SU-DHL-6 (cell line): ENCODE measurements around the gene ZHX3.

Experiments
- EZH2phosphoT487 ChIP-seq: fragments of 200-600 bp; sonication (generic), shearing (Covaris generic); conservative IDR thresholded peaks from 2 replicates; pipeline ENCODE4 v1.6.1; 2018; ENCODE audit warnings: mild to moderate bottlenecking, antibody characterized with exemption, low read length, moderate library complexity, mixed read lengths
- TF ChIP-seq, protein P1 (sequence below): fragments of 200-600 bp; sonication (generic); IDR thresholded peaks from one replicate; pipeline ENCODE4 v1.5.1; 2017; ENCODE audit warnings: antibody characterized with exemption, mild to moderate bottlenecking, low read length, moderate library complexity; ENCODE audit not compliant: insufficient read depth, poor library complexity, severe bottlenecking

- TF ChIP-seq, protein P1, sequence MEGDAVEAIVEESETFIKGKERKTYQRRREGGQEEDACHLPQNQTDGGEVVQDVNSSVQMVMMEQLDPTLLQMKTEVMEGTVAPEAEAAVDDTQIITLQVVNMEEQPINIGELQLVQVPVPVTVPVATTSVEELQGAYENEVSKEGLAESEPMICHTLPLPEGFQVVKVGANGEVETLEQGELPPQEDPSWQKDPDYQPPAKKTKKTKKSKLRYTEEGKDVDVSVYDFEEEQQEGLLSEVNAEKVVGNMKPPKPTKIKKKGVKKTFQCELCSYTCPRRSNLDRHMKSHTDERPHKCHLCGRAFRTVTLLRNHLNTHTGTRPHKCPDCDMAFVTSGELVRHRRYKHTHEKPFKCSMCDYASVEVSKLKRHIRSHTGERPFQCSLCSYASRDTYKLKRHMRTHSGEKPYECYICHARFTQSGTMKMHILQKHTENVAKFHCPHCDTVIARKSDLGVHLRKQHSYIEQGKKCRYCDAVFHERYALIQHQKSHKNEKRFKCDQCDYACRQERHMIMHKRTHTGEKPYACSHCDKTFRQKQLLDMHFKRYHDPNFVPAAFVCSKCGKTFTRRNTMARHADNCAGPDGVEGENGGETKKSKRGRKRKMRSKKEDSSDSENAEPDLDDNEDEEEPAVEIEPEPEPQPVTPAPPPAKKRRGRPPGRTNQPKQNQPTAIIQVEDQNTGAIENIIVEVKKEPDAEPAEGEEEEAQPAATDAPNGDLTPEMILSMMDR = no peak
- TF ChIP-seq EZH2phosphoT487 = no peak
These were observed 38.2 kb upstream of the ZHX3 start for GRCh38 chr20:41355598-41356203.
